ENCODE measurements around the gene MACROH2A1. TPM values are rescaled to one million over a fixed set of nuclear protein-coding genes. Genes with fewer than 3 reads are reported as not detected.

Gene MACROH2A1
- polyA plus RNA-seq, 3 donors, result 225 to 249 (median 225) TPM

DNA sequence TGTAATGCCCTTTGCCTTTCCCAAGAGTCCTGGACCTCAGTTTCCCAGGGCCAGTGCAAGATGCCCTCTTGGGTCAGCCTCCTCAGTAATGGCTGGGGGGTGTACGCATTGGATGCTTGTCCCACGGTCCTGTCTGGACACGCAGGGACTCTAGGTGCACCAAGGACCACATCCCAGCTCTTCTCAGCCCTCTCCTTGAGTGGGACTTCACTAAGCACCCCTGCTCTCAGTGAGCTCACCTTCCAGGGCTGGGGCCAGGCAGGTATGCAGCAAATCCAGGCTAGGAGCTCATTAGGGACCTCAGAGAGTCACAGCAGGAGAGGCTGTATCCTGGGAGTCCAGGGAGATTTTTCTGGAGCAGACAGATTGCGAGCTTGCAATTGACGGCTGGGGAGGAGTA, 59.8 kb downstream of the MACROH2A1 start:
- no peak for DNase-seq

DNA sequence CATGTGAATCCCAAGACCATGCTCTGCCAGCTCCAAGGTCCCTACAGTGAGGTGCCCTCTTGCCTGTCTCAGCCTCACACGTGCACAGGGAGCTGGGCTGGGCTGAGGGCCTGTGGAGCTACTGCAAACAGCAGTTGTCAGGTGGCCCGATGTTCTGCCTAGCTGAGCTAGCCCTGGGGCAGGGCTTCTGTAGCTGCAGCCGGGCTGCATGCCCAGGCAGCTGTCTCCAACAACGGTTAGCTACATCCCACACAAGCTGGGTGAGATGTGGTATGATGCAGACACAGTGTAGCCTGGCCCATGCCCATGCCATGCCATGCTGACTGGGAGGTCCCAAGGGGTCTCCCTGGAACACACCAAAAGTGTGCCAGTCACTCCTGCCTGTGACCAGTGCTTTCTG, 62.0 kb downstream of the MACROH2A1 start:
- no peak for DNase-seq

DNA sequence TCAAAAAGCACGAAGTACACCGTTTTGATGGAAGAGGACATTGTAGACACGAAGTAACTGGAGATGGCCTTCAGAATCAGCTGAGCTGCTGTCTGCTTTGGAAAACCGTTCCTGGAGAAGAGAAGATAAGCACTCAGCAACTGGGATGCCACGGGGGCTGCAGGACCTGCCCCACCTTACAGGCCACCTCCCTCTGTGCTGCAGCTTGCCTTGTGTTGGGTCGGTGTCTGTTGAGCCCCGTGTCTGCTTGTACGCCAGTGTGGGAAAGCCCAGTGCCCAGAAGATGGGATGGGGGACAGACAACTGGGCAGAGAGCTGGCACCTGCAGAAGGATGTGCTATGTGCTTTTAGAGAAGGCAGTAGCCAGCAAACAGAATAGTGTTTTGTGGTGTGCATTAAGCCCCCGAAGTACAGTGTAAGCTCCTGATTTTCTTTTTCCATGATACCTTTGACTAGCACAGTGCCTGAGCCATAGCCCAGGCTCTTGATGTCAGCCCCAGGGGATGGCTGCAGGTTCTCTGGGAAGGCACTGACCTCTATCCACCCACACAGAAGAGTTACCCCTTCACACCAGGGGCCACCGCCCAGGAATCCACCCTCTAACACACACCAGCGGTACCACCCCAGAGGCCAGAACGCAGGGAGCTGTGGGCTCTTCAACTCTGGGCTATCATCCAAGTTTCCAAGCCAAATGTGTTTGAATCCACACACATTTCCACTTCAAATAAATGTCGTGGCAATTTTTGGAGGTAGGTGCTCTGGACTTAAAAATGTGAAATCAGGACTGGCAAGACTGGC, 63.8 kb downstream of the MACROH2A1 start:
- DNase-seq, result no peak

DNA sequence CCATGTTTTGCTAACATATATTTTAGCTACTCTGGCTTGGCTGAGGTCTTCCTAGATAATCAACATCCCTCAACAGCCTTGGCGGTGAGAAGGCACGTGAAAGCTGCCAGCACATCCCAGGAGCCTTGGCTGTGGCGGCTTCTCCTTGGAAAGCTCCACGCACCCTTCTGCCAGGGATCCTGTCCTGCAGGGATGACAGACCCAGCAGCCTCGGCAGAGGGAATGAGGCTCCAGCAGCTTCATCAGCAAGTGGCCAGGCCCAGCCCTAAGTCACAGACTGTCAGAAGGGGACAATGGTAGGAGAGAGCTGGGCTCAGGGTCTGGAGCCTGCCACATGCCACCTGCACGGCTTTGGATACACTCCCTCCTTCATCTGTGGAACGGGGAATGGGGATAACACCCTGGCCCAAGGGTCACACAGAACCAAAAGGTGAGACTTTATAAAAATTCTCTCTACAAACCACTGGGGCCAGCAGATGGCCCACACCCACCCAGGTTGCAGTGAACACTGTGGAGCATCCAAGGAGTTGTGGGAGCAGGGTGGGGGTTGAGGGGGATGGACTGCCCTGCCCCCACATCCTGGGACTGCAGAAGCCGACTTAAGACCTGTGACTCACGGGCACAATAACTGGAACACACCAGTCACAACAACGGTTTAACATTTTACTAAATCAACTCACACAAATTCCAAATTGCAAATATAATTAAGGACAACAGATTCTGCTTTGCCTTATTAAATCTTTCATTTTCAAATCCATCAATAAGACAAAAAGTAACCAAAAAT, 65.1 kb downstream of the MACROH2A1 start:
- DNase-seq, result no peak

DNA sequence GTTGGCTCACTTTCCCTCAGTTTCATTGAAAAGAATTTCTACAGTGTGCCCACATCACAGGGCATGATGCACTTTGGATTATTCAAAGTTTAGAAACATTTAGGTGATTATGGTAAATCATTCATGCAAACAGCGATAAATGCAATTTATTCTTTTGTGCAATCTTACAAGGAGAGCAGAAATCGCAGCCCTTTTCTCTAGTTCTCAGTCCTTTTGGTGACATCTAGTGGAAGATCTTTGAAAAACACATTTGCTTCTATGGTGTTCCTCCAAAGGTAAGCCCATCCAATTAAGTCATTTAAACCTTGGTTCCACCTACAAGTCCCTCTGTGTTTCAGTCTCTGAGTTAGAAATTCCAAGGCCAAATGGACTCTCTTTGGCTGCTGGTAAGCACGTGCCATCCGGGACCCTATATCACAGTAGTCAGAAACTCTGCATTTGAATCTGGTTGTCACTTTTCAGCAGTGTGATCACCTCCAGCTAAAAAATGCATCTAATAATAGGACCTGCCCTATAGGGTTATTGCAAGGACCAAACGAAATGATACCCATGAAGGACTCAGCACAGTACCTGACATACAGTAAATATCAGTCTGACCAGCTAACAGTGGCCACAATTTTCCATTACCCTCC, 66.4 kb downstream of the MACROH2A1 start:
- DNase-seq, result peak; percentile 62

DNA sequence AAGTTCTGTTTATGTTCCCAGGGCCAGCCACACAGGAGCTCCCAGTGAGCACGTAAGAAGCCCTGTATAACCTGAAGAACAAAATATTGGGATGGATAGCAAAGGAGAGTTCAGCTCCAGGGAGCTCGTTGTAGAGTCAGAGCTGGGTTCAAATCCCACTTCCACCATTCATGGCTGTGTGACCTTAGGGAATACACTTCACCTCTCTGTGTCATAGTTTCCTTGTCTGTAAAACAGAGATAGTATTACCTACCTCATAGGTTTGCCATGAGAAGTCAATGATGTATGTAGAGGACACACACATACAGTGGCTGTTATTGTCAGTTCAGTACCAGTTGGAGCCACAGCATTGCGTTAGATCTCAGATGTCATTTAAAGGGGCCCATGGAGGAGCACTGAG, 67.4 kb downstream of the MACROH2A1 start:
- no peak for DNase-seq

DNA sequence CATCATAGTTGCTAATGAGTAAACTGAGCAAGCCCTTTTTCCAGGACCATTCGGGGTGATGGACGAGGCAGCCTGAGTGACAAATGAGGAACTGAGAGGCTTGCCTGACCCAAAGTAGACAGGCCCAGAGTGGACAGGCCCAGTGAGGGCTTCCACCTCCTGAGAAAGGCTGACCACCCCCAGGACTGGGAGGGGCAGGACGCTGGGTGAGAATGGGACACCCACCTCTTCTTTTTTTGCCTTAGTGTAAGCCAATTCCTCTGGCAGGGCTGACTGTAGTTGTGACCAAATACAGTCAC, 68.3 kb downstream of the MACROH2A1 start:
- no peak for DNase-seq

DNA sequence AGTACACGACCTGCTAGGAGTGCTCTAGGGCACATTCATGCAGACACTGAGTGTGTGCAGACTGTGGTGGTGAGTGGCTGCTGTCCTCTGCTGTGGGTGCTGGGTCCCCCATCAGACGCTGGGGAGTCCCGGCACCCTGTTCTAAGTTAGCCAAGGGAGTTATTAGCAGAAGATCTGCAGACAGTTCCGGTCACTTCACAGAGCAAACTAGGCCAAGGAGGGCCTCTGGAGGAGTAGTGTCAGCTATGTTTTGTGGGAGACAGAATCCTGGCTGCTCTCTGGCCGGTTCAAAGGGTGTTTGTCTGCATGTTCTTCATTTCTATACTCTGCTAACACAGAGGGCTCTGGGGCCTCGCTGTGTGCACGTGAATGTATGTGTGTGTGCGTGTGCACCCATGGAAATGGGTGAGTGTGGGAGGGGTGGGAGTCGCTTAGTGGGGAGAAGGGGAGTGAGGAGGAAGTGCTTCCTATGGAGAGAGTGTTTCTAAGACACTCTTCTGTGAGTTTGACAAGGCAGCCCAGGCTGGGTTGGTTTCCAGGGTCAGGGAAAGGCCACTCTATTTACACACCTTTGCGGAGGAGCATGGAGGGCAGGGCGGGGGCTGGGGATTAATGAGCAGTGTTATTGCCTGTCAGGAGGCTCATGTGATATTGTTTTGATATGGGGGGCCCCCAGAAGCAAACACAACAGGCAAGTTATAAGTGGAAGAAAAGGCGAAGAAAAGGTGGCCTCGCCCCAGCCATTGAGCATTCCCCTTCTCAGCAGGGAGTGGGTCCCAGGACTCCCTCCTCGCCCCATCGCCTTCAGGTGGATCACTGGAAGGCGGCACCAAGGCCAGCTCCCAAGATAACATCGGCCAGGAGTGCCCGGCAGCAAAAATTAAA, 68.9 kb downstream of the MACROH2A1 start:
- DNase-seq, result no peak

DNA sequence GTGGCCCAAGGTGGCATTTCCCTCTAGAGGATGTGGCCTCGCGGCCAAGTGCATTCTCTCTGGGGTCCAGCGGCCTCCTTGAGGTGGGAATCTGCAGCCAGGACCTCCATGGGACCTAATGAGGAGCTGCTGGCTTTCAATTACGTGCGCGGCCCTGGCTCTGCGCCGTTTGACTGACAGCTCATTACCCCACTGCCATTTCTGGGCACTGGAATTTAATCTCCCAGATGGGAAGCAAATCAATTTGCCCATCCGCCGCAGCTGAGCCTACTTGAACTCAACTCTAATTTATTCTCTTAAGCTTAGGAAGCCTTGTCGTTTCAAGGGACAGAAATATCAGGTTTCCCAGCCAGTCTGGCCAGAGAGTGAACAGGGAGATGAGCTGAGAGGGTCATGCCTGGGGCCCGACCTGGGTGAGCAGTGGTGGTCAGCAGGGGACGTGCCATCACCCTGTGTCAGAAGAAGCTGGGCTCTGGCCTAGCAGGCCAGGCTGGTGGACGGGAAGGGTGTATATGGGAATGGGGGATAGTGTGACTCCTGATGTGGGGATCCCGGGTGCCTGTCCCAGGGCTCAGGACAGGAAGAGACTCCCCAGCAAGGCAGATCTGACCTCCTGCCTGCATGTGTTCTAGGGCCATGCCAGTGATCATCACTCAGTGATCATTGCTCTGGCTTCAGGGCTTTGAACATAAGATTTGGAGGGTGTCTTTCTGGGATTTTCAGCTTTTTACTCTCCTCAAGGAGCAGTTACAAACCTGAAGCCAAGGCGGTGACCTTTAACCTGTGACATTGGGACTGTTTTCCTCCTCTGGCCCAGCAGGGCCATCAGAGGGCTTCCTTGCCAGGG, 69.7 kb downstream of the MACROH2A1 start:
- DNase-seq, result peak; percentile 45

DNA sequence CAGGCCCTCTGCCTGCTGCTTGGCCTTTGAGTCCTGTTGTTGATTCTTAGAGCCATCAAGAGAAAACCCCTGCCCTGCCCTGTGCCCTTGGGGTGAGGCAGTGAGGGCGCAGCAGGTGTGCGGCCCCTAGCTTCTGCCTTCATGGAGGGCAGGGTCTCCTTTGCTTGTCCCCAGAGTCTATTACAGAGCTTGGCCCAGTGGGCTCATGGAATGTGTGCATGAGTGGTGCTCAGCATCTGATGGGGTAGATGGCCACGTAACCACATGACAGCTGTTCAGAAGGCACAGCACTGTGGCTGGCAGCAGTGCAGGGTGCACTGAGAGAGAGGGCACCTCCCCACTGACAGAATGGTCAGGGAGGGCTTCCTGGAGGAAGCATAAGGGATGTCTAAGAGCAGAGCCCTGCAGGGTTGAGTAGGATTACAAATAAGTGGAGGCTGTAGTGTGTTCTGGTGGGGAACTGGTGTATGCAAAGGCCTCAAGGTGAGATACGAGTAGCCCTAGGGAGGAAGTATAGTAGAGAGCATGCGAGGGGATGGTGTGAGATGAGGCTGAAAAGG, 70.8 kb downstream of the MACROH2A1 start:
- no peak for DNase-seq

DNA sequence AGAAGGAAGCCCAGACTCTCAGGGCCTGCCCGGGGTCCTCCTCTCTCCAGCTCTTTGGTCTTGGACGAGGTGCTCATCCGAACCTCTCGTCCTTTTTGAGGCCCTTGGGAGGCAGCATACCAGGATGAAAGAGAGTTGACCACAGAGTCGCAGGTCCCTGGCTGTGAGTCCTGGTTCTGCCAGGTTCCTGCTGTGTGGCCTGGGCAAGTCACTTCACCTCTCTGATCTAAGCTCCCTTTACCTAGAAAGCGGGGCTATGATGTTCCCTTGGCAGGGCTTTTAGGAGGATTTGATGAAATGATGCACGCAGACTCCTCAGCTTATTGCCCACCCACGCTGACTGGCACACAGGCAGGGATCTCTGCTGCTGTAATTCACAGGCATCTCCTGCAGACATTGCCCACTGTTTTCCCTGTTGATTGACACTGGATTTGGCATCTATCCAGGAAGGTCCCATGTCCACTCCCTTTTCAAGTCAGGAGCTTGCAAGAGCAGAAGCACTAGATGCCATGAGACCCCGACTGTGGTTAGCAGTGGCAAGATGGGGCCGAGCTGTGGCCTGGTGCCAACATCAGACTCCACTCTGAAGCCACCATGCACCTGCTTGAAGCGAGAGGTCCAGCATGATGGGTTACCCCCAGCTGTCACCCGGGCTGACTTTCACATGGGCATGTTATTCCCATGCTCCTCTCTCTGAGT, 71.5 kb downstream of the MACROH2A1 start:
- DNase-seq, result no peak

DNA sequence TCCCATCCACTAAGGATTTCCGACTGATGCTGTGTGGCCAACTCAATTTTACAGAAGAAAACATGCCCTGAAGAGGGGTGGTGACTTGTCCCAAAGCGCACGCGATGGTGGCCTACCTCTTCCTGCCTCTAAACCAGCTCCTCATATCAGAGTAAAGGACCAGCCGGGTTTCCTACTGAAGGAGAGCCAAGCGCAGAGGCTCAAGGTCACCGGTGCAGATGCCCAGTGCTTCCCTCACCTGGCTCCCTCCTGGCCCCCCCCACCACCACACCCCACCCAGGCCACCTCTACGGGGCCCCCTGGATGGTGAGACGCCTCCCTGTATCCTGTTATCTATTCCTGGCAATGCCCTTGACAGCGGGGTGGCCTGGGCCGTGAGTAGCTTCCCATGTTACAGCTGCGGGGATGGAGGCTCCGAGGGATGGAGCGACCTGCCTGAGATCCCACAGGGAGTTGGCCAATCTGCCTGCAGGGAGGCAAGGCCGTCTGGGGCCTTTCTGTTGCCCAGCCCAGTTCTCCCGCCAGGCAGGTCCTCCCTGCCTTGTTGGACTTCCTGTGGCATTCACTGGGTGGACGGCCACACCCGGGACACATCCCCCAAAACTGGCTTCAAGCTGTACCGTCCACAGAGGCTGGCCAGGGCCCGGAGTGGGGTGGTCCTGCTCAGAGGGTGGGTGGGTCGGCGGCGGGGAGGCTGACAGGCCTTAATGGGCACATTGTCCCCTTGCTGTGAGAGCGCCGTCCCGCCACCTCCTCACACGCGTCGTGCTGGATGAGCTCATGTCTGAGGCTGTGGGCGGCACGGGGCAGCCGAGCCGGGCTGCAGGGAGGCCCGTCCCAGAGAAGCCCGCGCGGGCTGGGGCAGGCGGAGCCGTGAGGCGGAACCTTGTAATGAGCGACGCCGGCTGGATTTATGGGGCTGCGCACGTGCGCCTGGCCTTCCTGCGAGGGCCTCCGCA, 72.5 kb downstream of the MACROH2A1 start:
- peak; percentile 65 for DNase-seq

DNA sequence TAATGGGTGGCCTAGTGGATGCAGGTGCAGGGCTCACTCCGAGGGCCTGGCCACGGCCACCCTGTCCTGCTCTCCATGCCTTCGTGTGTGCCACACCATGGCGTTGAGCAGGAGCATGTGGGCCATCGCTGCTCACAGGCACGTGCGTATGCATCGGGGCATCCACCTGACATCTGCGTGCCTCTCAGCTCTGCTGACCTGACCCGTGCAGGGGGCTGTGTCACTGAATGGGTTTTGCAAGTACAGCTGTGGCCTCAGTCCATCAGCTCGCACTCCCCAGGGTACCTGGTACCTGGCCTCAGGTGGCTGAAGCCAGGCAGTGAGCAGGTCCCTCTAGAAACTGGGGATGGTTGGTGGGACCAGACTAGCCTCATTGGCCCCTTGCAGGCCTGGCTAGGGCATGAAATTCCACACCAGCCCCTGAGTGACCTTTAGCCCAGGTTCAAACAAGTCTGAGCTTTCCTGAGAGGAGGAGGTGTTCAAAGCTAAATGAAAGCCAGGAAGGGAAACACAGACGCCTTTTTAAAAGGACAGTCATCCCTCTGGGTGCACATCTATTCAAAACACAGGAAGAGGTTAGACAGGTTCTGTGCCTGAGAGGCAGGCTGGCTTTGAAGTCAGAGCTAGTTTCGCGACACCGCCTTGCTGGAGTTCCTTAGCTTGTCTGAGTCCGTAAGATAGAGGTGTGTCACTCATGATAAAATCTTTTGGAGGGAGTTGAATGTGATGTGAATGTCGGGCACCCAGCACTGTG, 74.0 kb downstream of the MACROH2A1 start:
- DNase-seq, result no peak

DNA sequence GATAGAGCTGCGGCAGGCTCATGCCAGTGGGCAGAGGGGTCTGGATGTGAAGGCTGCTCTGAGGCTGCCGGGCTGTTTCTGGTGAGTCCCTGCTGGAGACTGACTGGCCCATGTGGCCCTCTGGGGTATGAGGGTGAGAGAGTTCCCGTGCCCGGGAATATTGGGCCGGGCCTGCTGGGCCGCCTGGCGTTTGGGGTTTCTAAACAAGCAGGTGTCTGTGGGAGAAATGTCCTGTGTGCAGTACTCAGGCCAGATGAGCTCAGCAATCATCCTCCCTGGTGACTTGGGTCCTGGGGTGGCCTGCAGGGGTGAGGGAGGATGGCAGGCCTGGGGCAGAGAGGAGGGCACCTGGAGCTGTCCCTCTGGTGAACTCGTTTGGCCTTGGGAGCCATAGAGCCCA, 74.9 kb downstream of the MACROH2A1 start:
- no peak for DNase-seq

DNA sequence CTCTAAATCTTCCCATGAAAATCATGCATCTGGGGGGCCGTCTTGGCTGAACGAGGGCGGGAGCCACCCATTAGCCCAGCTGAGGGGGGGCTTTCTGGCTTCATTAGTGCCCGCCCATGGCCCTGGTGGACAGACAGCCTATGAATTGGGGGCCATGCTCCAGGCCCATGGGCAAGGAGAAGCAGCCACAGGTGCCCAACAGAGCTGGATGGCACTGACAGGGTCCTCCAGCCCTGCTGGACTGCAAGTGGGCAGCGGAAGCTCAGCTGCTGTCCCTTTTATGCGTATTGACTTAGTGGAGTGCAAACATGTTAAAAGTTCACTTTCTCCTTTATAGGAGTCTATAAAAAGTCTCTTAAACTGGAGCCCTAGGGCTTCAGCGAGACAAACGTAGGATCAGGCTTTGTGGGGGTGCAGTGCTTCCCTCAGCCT, 75.3 kb downstream of the MACROH2A1 start:
- no peak for DNase-seq

DNA sequence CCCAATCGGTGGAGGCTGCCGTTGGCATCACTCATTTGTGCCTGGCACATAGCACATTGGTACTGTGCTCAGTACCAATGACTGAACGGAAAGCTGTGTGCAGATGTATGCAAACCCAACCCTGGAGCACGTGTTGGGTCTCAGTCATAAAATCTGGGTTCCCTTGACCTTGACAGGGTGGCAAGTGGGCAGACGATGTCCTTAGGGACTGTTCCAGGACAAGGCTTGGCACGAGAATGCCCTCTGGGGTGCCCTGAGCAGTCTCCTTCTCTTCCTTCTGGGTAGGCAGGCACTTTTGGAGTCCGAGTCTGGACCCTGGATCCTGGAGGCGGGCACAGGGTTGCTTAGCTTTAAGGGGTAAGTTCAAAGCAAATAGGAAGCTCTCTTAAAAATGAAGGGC, 75.8 kb downstream of the MACROH2A1 start:
- no peak for DNase-seq

DNA sequence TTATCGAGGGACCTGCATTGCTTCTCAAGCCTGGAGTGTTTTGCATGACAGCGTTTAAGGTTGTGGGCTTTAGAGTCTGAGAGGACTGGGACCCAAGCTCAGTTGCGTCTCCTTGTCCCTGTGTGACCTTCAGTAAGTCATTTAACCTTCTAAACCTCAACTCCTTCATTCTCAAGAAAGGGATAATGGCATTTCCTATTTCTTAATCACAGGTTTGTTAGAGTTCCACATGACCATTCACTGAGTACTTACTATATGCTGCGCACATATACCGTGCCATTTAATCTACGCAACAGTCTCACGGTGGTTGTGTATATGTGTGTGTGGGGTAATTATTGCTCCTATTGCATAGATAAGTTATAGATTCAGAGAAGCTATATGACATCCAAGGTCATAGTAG, 76.3 kb downstream of the MACROH2A1 start:
- no peak for DNase-seq

DNA sequence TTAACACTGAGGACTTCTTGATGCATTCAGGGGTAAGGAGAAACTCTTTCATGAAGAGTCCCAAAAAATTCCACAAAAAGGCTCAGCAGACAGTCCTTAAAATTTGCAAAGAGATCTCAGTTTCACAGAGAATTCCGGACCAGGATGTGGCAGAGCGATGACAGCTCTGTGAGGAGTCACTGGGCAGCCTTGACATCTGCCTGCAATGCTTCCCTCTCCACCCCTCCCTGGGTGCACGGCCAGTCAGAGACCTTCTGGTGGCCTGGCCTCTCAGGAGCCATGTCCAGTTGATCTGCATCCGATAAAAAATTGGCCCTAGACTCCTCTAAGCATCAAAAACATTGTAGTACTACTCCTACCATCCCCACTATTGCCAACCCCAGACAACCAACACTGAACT, 76.8 kb downstream of the MACROH2A1 start:
- DNase-seq, result no peak

Data from renal pelvis (tissue), 4 donors.